ENCODE measurements around the gene PTPN7.

Gene PTPN7

DNA sequence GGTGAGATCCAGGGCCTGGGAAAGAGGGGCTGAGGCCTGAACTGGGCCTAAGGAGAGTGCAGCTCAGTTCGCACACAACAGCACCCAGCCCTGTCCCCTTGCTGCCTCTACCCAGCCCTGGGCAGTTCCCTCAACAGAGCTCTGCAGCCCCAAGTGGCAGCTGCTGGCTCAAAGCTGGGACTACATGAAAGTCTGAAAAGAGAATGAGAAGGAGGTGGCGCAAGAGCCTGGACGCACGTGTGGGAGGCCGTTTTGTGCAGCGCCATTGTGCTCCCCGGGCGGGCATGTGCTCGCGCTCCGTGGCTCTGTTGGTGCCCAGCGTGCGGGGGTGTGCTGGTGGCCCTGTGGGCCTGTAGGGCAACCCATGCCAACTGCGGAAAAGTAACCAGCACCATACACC is 27.4 kb downstream of the PTPN7 start:
- TF ChIP-seq MYC (IDR thresholded peaks at IDR 0.05; ENCODE audit: low read depth, low read length) (peak; percentile 98), POLR2A (IDR thresholded peaks at IDR 0.05; ENCODE audit: extremely low read depth, insufficient read length) (no peak)
- TF ChIP-seq, protein P1, sequence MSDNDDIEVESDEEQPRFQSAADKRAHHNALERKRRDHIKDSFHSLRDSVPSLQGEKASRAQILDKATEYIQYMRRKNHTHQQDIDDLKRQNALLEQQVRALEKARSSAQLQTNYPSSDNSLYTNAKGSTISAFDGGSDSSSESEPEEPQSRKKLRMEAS (IDR thresholded peaks at IDR 0.05; ENCODE audit: low read depth, low read length), result peak; percentile 95
- TF ChIP-seq, protein P2, sequence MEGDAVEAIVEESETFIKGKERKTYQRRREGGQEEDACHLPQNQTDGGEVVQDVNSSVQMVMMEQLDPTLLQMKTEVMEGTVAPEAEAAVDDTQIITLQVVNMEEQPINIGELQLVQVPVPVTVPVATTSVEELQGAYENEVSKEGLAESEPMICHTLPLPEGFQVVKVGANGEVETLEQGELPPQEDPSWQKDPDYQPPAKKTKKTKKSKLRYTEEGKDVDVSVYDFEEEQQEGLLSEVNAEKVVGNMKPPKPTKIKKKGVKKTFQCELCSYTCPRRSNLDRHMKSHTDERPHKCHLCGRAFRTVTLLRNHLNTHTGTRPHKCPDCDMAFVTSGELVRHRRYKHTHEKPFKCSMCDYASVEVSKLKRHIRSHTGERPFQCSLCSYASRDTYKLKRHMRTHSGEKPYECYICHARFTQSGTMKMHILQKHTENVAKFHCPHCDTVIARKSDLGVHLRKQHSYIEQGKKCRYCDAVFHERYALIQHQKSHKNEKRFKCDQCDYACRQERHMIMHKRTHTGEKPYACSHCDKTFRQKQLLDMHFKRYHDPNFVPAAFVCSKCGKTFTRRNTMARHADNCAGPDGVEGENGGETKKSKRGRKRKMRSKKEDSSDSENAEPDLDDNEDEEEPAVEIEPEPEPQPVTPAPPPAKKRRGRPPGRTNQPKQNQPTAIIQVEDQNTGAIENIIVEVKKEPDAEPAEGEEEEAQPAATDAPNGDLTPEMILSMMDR (IDR thresholded peaks at IDR 0.05; ENCODE audit: low read depth, low read length), result no peak
- no peak overlapping the region for H3K4me3 ChIP-seq (ENCODE audit: low read depth, low read length)
- DNase-seq (ENCODE audit: low read depth), result peak; percentile 76

DNA sequence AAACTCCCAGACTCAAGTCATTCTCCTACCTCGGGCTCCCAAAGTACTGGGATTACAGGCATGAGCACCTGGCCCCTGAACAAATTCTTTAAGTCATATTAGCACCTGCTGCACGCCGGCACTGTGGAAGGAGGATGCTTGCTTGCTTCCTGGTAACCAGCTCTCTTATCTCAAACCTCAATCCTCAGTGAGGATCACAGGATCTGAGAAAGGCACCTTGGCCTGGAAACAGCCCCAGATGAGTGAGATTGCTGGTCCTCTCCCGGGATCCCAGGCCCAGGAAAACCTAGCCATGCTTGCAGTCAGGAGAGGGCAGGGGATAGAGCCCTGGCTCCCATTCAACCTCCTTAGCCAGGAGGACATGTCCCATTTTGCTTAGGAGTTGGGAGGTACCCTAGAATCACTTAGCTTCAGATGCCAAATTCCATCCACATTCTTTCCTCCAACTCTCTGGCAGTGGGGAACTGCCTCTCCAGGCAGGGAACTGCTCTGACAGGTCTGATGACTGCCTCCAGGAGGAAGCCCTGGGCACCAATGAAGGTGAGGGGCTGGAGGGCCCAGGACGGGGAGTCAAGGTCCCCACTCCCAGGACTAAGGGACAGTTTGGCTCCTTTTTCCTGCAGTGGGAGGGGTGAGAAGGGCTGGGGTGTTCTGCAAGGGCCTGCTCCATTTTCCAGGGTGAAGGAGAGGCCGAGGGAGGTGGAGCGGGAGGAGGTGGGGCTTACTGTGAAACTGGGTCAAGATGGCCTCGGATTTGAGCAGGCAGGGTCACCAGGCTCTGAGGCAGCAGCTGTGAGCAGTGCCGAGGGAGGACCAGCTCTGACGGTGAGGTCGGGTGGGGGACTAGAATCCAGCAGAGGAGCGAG is 28.2 kb downstream of the PTPN7 start:
- no peak overlapping the region for H3K4me3 ChIP-seq (ENCODE audit: low read depth, low read length)
- no peak for DNase-seq (ENCODE audit: low read depth)
- TF ChIP-seq, protein P1 (IDR thresholded peaks at IDR 0.05; ENCODE audit: low read depth, low read length), result no peak
- TF ChIP-seq, protein P2 (IDR thresholded peaks at IDR 0.05; ENCODE audit: low read depth, low read length), result no peak
- TF ChIP-seq MYC (IDR thresholded peaks at IDR 0.05; ENCODE audit: low read depth, low read length) (no peak), POLR2A (IDR thresholded peaks at IDR 0.05; ENCODE audit: extremely low read depth, insufficient read length) (no peak)

DNA sequence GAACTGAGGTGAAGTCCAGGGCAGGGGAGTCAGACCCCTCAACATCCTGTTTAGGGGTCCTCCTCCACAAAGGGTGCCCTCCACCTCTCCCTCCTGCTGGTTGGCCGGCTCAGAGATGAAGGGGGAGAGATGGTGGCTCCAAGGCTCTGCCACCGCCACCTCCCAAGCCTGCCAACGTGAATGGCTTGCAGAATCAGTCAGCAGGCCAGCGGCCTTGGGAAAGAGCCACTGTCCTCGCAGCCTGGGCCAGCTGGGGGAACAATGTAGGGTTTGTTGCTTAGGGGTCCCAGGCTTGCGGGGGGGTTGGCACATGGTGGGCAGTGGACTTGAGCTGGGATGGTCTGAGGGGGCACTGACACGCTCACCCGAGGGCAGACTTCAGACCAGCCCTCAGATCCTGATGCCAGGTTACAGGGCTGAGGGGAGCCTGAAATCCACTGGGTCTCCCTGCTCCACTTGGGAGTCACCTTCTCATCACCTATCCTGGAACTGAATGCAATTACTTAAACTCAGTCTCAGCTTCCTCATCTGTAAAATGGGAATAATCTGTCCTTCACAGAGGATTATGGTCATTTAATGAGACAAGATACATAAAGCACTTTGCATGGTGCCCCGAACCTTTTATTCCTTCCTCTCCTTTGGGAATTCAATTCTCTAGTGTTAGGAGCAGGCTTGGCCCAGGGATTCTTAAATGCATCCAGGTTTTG is 29.4 kb downstream of the PTPN7 start:
- H3K4me3 ChIP-seq (ENCODE audit: low read depth, low read length), result no peak overlapping the region
- TF ChIP-seq, protein P2 (IDR thresholded peaks at IDR 0.05; ENCODE audit: low read depth, low read length), result no peak
- DNase-seq (ENCODE audit: low read depth), result no peak

DNA sequence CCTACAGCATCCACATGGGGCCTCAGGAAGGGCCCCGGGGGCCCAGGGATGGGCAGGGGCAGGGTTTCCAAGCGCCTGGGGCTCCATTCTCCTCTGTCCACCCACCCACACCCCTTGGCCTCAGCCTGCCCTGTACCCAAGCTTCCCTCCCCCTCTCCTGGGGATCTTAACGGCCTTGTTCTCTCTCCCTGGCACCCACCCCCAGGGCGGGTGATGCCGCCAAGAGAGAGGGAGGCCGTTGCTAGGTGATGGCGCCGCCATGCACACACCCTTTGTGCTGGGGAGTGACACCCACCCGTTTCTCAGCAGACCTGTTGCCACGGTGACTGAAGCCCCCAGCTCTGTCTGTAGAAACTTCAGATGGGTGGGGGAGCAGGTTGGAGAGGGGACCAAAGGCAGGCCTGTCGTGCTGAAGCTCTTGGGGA is 30.1 kb downstream of the PTPN7 start:
- TF ChIP-seq POLR2A (IDR thresholded peaks at IDR 0.05; ENCODE audit: extremely low read depth, insufficient read length) (no peak), MYC (IDR thresholded peaks at IDR 0.05; ENCODE audit: low read depth, low read length) (no peak)
- TF ChIP-seq, protein P1 (IDR thresholded peaks at IDR 0.05; ENCODE audit: low read depth, low read length), result no peak
- TF ChIP-seq, protein P2 (IDR thresholded peaks at IDR 0.05; ENCODE audit: low read depth, low read length), result no peak
- H3K4me3 ChIP-seq (ENCODE audit: low read depth, low read length), result no peak overlapping the region
- DNase-seq (ENCODE audit: low read depth), result no peak

DNA sequence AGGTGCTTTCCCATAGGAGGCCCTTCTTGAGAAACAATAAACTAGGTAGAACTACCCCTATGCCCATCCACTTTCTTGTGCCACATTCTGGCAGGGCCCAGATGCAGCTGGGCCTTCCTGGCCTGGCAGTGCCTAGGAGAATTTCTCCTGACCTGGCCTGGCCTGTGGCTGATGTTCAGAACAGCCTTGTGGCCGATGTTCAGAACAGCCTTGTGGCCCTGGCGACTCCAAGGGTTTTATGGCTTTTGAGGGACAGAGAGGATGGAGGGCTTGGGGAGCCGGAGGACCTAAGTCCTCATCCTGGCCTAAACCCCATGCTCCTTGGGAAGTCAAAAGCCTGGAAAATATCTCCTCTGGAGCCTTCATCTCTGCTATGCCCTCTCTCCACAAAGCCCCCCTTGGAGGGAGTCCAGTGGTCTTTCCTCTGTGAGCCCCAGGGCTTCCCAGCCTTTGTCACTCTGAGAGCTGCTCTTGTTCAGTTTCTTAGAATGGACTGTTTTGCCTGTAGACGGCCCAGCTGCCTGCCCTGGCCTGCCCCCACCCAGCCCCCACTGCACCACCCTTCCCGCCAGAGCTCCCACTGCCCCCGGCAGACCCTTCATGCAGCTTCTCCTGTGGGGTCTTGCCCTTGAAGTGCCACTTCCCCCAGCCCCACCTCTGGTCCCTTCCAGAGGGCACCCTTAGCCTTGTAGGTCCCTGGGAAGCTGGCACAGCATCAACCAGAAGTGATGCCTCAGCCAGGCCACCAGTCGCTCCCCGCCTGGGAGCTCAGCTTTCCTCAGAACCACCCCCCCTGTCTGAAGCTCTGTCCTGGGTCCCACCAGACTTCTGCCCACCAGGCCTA is 30.7 kb downstream of the PTPN7 start:
- DNase-seq (ENCODE audit: low read depth), result no peak
- no peak overlapping the region for H3K4me3 ChIP-seq (ENCODE audit: low read depth, low read length)
- TF ChIP-seq, protein P2 (IDR thresholded peaks at IDR 0.05; ENCODE audit: low read depth, low read length), result no peak
- no peak for TF ChIP-seq MYC (IDR thresholded peaks at IDR 0.05; ENCODE audit: low read depth, low read length)
- TF ChIP-seq, protein P1 (IDR thresholded peaks at IDR 0.05; ENCODE audit: low read depth, low read length), result no peak
- TF ChIP-seq POLR2A (IDR thresholded peaks at IDR 0.05; ENCODE audit: extremely low read depth, insufficient read length), result no peak
